GM19372 (cell line): ENCODE data around the gene PLPPR2.
"Not testable (repeated sequence)": the region's sequence is repeated elsewhere in the genome, so short reads cannot be mapped to it uniquely, and the experiment has no call there.

Experiments used
- ATAC-seq: cut with Tn5 transposase; IDR thresholded peaks from one replicate; pipeline ENCODE4 v1.9.1; 2021; ENCODE audit warnings: mild to moderate bottlenecking, low read depth, moderate library complexity; ENCODE audit not compliant: unreplicated experiment

Gene PLPPR2

GRCh38 chr19:11390933-11391680 is 35.9 kb downstream of the PLPPR2 start:
- no peak for ATAC-seq

DNA sequence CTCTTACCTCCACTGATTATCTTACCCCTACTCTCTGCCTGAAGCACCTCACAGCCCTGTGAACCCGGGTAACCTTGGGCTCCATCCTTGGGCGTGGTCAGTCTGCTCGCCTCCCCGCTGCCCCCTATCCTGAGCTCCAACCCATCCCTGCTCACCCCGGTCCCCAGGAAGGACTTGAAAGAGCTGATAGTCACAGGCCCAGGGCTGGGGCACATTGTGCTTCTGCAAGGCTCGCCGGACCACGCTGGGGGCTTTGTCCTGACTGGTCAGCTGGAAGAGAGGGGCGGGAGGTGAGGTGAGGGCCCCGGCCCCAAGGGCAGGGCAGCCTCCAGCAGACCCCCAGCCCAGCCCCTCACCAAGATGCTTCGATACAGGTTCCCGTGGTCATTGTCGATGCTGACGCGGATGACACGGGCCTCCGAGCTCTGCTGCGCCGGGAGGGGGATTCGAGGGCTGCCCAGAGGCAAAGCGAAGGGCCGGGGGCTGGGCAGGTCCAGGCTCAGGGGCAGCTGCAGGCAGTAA is 41.9 kb downstream of the PLPPR2 start:
- ATAC-seq: no peak

- ATAC-seq: no peak
These were observed 44.4 kb downstream of the PLPPR2 start for GRCh38 chr19:11399667-11400066.

- ATAC-seq: no peak
These were observed 45.6 kb downstream of the PLPPR2 start for GRCh38 chr19:11400798-11401197.

DNA sequence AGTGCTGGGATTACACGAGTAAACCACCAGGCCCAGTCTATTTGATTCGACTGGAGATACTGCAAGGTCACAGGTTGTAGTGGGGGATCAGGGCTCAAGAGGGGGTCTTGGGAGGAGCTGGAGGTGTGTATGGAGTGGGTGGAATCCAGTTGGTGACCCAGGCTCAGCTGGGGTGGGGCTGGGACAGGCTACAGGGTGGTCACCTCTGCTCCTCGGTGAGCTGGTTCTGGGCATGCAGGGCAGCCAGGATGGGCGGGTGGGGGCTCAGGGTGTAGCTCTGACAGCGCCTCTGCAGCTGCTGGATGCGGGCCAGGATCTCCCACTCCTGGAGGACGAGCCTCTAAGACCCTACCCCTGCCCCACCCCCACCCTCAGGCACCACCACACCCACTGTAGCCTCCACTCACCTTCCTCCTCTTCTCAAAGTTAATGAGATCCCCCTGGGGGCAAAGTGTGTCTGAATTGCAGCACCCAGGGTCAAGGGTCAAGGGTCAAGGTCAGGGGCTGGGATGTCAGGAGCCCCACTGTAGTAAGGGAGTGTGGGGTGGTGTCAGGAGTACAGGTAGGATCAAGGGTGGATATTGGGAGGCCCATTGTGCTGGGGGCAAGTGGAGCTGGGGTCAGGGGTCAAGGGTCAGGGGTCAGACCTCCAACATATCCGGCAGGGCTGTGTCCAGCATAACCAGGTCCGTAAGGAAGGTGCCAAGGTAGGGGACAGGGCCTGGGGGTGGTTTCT is 46.7 kb downstream of the PLPPR2 start:
- no peak for ATAC-seq

DNA sequence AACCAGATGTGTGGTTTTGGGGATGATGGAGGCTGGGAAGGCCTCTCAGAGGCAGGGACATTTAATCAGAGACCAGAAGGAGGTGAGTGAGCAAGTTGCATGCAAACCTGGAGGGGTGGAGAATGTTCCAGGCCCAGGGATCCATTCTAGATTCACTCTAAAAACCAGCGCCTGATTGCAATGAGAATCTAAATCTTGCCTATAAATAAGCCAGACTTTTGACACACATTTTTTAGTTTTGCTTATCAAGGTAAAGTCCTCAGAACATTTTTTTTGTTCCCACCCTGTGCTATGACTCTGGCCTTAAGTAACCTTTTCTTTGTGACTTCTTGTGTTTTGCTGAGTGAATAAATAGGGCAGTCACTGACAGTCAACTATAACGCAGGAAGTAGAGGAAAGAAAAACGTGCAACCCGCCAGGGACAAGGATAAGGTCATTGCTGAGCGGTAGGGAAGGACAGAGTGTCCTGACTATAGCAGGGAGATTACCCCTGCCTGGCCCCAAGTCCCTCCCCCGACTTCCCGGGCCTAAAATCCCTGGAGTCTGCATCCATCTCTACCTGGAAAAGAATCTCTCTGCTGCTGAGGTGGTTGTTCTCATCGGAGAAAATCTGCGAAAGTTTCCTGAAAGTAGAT is 49.5 kb downstream of the PLPPR2 start:
- ATAC-seq: no peak

GRCh38 chr19:11405846-11406643 is 50.8 kb downstream of the PLPPR2 start:
- no peak for ATAC-seq

DNA sequence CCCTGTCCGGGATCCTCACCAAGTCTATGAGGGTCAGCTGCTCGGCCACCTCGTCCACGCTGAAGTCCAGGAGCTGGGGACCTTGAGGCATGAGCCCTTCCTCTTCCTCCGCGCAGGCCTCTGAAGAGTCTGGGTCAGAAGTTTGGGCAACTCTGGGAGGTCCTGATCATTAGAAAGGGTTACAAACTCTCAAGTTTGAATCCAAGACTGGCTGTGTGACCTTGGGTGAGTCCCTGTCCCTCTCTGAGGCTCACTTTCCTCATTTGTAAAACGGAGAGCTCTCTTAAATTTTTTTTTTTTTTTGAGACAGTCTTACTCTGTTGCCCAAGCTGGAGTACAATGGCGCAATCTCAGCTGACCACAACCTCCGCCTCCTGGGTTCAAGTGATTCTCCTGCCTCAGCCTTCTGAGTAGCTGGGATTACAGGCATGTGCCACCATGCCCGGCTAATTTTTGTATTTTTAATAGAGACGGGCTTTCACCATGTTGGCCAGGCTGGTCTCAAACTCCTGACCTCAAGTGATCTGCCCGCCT is 51.5 kb downstream of the PLPPR2 start:
- ATAC-seq: not testable (repeated sequence)

GRCh38 chr19:11408591-11408990 is 53.4 kb downstream of the PLPPR2 start:
- ATAC-seq: no peak

GRCh38 chr19:11410682-11411081 is 55.5 kb downstream of the PLPPR2 start:
- ATAC-seq: no peak

GRCh38 chr19:11414544-11414943 is 59.3 kb downstream of the PLPPR2 start:
- ATAC-seq: no peak
